C4-2B (cell line): Measurements from ENCODE around the gene BLMH.

Experiments used
- H3K27ac ChIP-seq: fragments of 450-650 bp; 2 replicates; pipeline ENCODE4 v1.5.1; 2017
- CTCF ChIP-seq: fragments of 450-650 bp; conservative IDR thresholded peaks from 2 replicates; pipeline ENCODE4 v1.5.1; 2017; ENCODE audit warnings: mild to moderate bottlenecking
- ZFX ChIP-seq: fragments of 450-650 bp; IDR thresholded peaks from 2 replicates; pipeline ENCODE4 v1.6.1; 2017

Gene BLMH

DNA sequence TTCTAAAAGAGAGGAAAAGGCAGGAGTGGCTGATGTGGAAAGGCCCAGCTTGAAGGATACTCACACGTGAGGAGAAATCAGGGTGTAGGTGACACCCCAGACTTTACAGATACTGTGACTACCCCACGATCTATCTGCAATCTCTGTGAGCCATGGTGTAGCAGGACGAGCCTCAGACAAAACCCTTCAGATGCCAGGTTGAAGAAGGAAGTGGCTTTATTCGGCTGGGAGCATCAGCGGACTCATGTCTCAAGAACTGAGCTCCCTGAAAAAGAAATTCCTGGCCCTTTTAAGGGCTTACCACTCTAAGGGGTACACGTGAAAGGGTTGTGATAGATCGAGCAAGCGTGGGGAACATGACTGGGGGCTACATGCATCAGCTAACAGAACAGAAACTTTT, 51.6 kb downstream of the BLMH start:
- H3K27ac ChIP-seq: no peak overlapping the region
- TF ChIP-seq ZFX: no peak
- TF ChIP-seq CTCF: no peak

DNA sequence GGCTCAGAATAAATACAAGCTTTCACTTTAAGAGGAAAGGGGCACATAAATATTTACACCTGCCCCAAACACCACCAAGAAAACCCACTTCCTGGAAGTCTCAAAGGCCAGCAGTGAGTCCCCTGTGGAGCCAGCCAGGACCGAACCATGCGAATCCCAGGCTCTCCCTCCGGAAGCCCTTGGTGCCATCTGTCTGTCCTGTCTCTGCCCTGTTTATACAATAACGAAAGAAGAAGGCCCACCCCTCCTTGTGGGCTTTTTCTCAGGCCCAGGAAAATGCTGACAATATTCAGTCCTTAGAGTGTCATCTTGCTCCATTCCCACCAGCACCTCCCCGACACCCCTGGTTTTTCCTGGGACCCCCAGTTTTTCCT, 52.7 kb downstream of the BLMH start:
- no peak overlapping the region for H3K27ac ChIP-seq
- no peak for TF ChIP-seq CTCF
- TF ChIP-seq ZFX: no peak

- no peak overlapping the region for H3K27ac ChIP-seq
- no peak for TF ChIP-seq CTCF
- no peak for TF ChIP-seq ZFX
Measured at GRCh38 chr17:30238387-30239088, 53.2 kb downstream of the BLMH start.

GRCh38 chr17:30238003-30238344, 53.8 kb downstream of the BLMH start:
- no peak for TF ChIP-seq ZFX
- no peak for TF ChIP-seq CTCF
- no peak overlapping the region for H3K27ac ChIP-seq

DNA sequence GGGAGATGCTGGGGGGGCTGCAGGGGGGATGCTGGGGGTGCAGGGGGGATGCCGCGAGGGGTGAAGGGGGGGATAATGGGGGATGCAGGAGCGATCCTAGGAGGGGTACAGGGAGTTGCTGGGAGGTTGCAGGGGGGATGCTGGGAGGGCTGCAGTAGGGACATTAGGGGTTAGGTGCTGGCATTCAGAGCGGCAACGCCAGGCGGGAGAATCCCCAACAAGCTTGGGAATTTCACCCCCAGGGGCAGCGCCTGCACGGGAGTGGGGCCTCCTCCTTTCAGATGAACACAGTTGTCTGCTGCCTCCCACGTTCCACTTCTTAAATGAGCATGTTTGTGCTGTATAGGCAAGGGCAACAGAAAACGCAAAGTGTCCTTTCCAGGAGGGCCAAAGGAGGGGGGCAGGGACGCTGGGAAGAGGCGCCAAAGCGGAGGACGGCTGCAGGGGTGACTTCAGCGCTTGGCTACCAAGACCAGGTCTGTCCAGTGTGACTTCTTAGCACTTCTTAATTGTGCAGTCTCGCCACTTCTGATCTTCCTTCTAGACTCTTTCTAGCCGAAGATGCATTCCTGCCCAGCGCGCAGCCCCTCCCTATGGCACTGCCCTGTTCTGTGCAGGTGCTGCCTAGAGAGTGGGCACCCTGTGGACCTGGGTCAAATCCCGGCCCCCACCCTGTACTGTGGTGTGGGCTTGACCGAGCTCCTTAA, 54.3 kb downstream of the BLMH start:
- no peak overlapping the region for H3K27ac ChIP-seq
- TF ChIP-seq ZFX (no peak), CTCF (no peak)

GRCh38 chr17:30236766-30237165, 55.0 kb downstream of the BLMH start:
- TF ChIP-seq CTCF (no peak; the same call in 1 of the 2 replicates), ZFX (no peak)
- H3K27ac ChIP-seq: no peak overlapping the region

DNA sequence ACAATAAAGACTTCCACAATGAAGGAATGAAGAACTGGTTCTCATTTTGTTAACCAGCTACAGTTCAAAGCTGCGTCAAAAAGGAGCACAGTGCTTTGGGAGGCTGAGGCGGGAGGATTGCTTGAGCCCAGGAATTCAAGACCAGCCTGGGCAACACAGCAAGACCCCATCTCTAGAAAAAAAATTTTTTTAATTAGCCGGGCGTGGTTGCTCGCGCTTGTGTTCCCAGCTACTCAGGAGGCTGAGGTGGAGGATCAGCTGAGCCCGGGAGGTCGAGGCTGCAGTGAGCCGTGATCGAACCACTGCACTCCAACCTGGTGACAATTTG, 55.5 kb downstream of the BLMH start:
- H3K27ac ChIP-seq: no peak overlapping the region
- TF ChIP-seq ZFX (no peak), CTCF (no peak)
